ENCODE results near the gene SPPL3. TPM values are rescaled to one million over a fixed set of nuclear protein-coding genes. Genes with fewer than 3 reads are reported as not detected.

The SPPL3 gene
- total RNA-seq, 1 donor from 2014 or later: 10.4 TPM

DNA sequence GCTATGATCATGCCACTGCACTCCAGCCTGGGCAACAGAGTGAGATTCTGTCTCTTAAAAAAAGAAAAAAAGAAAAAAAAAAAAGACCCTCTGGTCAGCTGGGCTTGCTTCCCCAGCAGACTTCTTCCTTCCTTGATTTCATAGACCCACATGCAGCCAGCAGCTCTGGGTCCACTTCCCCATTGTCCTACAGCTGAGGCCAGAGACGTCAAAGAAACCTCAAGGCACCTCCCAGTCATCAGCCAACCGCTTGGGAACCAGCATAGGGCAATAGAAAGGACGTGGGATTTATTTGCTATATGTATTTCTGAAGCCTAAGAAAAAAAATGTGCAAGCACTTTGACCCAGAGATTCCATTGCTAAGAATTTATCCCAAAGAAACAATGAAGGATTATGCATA, 35.4 kb upstream of the SPPL3 start:
- H3K9ac ChIP-seq (ENCODE audit: low read depth in 1 of 3, low read length in 3 of 3): no peak overlapping the region
- no peaks in the 10 kb centered on the region for H3K36me3 ChIP-seq (ENCODE audit: control insufficient read depth in 3 of 3, insufficient read depth in 3 of 3, low read length in 3 of 3)
- H3K9me3 ChIP-seq (ENCODE audit: control insufficient read depth in 3 of 3, low read length in 3 of 3): no peaks in the 10 kb centered on the region
- peaks cover 0 to 2% (median 2%) of the 10 kb centered on the region in 3 donors for H3K27me3 ChIP-seq (ENCODE audit: control insufficient read depth in 3 of 3, insufficient read depth in 3 of 3, low read length in 3 of 3)
- no peak overlapping the region for H3K27ac ChIP-seq (ENCODE audit: low read depth, low read length)
- H3K4me3 ChIP-seq (ENCODE audit: low read length in 3 of 3): no peak overlapping the region
- H3K4me1 ChIP-seq (ENCODE audit: control insufficient read depth in 3 of 3, insufficient read depth in 3 of 3, low read length in 3 of 3): no peaks in the 10 kb centered on the region

DNA sequence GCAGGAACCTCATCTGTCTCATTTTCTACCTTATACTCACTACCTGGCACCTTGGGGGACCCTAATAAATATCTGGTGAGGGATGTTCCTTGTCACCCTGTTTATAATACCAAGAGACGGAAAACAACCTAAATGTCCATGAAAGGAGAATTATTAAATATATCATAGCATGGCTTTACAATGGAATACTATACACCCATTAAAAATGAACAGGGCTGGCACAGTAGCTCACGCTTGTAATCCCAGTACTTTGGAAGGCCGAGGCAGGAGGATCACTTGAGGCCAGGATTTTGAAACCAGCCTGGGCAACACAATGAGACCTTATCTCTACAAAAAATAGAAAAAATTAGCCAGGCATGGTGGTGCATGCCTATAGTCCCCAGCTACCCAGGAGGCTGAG, 34.3 kb upstream of the SPPL3 start:
- Histone ChIP-seq H3K27ac (ENCODE audit: low read depth, low read length) (no peak overlapping the region), H3K4me3 (ENCODE audit: low read length in 3 of 3) (no peak overlapping the region), H3K4me1 (ENCODE audit: control insufficient read depth in 3 of 3, insufficient read depth in 3 of 3, low read length in 3 of 3) (no peaks in the 10 kb centered on the region), H3K27me3 (ENCODE audit: control insufficient read depth in 3 of 3, insufficient read depth in 3 of 3, low read length in 3 of 3) (peaks cover 0 to 2% (median 2%) of the 10 kb centered on the region in 3 donors), H3K36me3 (ENCODE audit: control insufficient read depth in 3 of 3, insufficient read depth in 3 of 3, low read length in 3 of 3) (no peaks in the 10 kb centered on the region), H3K9me3 (ENCODE audit: control insufficient read depth in 3 of 3, low read length in 3 of 3) (no peaks in the 10 kb centered on the region), H3K9ac (ENCODE audit: low read depth in 1 of 3, low read length in 3 of 3) (no peak overlapping the region)

DNA sequence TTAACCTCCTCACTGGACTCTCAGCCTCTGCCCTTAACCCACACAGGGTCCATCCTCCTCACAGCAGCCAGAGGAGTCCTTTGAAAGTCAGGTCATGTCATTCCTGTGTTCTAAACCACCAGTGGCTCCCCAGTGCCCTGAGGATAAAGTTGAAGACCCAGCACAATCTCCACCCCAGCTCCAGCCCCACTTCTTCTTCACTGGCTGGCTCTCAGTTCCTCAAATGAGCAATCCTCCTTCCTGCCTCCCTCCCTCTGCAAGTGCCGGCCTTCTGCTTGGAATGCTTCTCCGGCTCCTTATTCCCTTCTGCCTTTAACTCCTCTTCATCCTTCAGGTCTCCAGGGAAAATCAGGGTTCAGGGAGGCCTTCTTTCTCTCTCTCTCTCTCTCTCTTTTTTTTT, 32.0 kb upstream of the SPPL3 start:
- no peaks in the 10 kb centered on the region for H3K36me3 ChIP-seq (ENCODE audit: control insufficient read depth in 3 of 3, insufficient read depth in 3 of 3, low read length in 3 of 3)
- H3K27me3 ChIP-seq (ENCODE audit: control insufficient read depth in 3 of 3, insufficient read depth in 3 of 3, low read length in 3 of 3): peaks cover 0 to 2% (median 2%) of the 10 kb centered on the region in 3 donors
- H3K4me3 ChIP-seq (ENCODE audit: low read length in 3 of 3): no peak overlapping the region
- H3K27ac ChIP-seq (ENCODE audit: low read depth, low read length): no peak overlapping the region
- H3K9ac ChIP-seq (ENCODE audit: low read depth in 1 of 3, low read length in 3 of 3): no peak overlapping the region
- H3K9me3 ChIP-seq (ENCODE audit: control insufficient read depth in 3 of 3, low read length in 3 of 3): no peaks in the 10 kb centered on the region
- no peaks in the 10 kb centered on the region for H3K4me1 ChIP-seq (ENCODE audit: control insufficient read depth in 3 of 3, insufficient read depth in 3 of 3, low read length in 3 of 3)

DNA sequence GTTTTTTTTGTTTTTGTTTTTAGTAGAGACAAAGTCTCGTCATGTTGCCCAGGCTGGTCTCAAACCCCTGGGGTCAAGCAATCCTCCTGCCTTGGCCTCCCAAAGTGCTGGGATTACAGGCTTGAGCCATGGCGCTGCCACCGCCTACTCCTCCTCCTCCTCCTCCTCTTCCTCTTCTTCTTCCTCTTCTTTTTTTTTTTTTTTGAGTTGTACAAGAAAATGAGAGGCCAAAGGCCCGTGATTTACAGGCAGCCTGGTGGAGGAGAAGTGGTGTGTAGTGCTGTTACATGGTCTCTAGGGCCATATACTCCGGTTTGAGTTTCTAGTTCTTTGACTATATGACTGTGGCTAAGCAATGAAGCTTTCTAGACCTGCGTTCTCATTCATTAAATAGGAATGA, 29.6 kb upstream of the SPPL3 start:
- H3K36me3 ChIP-seq (ENCODE audit: control insufficient read depth in 3 of 3, insufficient read depth in 3 of 3, low read length in 3 of 3): no peaks in the 10 kb centered on the region
- no peak overlapping the region for H3K9ac ChIP-seq (ENCODE audit: low read depth in 1 of 3, low read length in 3 of 3)
- H3K27ac ChIP-seq (ENCODE audit: low read depth, low read length): no peak overlapping the region
- H3K9me3 ChIP-seq (ENCODE audit: control insufficient read depth in 3 of 3, low read length in 3 of 3): no peaks in the 10 kb centered on the region
- H3K4me1 ChIP-seq (ENCODE audit: control insufficient read depth in 3 of 3, insufficient read depth in 3 of 3, low read length in 3 of 3): no peaks in the 10 kb centered on the region
- H3K4me3 ChIP-seq (ENCODE audit: low read length in 3 of 3): no peak overlapping the region
- peaks cover 0 to 2% (median 0%) of the 10 kb centered on the region in 3 donors for H3K27me3 ChIP-seq (ENCODE audit: control insufficient read depth in 3 of 3, insufficient read depth in 3 of 3, low read length in 3 of 3)

DNA sequence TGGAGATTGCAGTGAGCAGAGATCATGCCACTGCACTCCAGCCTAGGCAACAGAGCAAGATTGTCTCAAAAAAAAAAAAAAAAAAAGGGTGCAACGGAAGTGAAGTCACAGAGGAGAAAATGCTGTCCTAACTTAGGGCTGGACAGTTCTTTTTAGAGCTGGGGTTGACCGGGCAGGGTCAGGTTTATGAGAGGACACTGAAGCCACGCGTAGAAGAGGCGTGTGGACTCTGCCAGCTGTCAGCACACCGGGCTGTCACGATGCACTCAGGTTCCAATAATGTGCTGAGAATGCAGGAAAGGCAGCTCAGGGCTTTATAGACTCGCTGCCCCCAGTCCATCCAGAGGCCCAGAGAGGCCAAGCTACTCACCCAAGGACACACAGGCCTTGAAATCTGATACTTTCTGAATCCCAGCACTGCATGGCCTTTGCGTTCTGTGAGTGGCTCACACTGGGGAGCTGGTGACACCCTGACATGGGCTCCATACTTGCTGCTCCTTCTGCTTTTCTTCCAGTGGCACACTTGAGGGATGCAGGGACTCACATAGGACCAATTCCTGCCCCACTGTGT, 28.9 kb upstream of the SPPL3 start:
- Histone ChIP-seq H3K9me3 (ENCODE audit: control insufficient read depth in 3 of 3, low read length in 3 of 3) (no peaks in the 10 kb centered on the region), H3K4me1 (ENCODE audit: control insufficient read depth in 3 of 3, insufficient read depth in 3 of 3, low read length in 3 of 3) (no peaks in the 10 kb centered on the region), H3K36me3 (ENCODE audit: control insufficient read depth in 3 of 3, insufficient read depth in 3 of 3, low read length in 3 of 3) (no peaks in the 10 kb centered on the region), H3K9ac (ENCODE audit: low read depth in 1 of 3, low read length in 3 of 3) (no peak overlapping the region), H3K27ac (ENCODE audit: low read depth, low read length) (no peak overlapping the region), H3K27me3 (ENCODE audit: control insufficient read depth in 3 of 3, insufficient read depth in 3 of 3, low read length in 3 of 3) (peaks cover 0 to 2% (median 0%) of the 10 kb centered on the region in 3 donors), H3K4me3 (ENCODE audit: low read length in 3 of 3) (no peak overlapping the region)

DNA sequence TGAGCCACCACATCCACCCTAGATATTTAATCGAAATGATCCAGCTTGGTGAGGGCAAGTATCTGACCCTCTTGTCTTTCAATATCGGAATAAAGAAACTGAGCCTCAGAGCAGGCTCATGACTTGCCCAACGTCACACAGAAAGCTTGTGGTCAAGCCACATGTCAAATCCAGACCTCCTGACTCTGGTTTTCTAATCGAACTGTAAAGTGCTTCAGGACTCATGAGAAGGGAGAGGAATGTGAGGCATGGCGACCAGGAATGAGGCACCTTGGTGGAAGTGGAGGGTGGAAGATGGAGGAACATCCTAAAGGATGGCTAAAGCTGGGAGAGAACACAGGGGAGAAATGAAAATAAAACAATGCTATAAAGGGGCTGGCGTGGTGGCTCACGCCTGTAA, 27.9 kb upstream of the SPPL3 start:
- Histone ChIP-seq H3K4me1 (ENCODE audit: control insufficient read depth in 3 of 3, insufficient read depth in 3 of 3, low read length in 3 of 3) (no peaks in the 10 kb centered on the region), H3K36me3 (ENCODE audit: control insufficient read depth in 3 of 3, insufficient read depth in 3 of 3, low read length in 3 of 3) (no peaks in the 10 kb centered on the region), H3K4me3 (ENCODE audit: low read length in 3 of 3) (no peak overlapping the region), H3K27ac (ENCODE audit: low read depth, low read length) (no peak overlapping the region), H3K9me3 (ENCODE audit: control insufficient read depth in 3 of 3, low read length in 3 of 3) (no peaks in the 10 kb centered on the region), H3K9ac (ENCODE audit: low read depth in 1 of 3, low read length in 3 of 3) (no peak overlapping the region), H3K27me3 (ENCODE audit: control insufficient read depth in 3 of 3, insufficient read depth in 3 of 3, low read length in 3 of 3) (peaks cover 0 to 2% (median 0%) of the 10 kb centered on the region in 3 donors)

DNA sequence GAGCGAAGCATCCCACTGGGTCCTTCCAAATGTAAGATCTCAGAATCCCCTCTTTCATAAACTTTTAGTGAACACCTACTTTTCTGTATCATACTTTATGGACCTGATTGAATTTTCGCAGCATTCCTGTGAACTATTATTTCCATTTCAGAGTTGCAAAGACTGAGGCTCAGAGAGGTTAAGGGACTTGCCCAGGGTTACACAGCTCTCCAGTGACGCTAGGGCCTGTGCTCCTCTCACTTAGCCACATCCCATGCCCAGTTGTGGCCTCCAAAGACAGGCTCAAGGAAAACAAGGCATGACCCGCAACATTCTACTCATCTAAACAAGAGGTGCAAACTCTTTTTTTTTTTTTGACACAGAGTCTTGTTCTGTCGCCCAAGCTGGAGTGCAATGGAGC, 25.9 kb upstream of the SPPL3 start:
- Histone ChIP-seq H3K4me1 (ENCODE audit: control insufficient read depth in 3 of 3, insufficient read depth in 3 of 3, low read length in 3 of 3) (no peaks in the 10 kb centered on the region), H3K9ac (ENCODE audit: low read depth in 1 of 3, low read length in 3 of 3) (no peak overlapping the region), H3K27me3 (ENCODE audit: control insufficient read depth in 3 of 3, insufficient read depth in 3 of 3, low read length in 3 of 3) (no peaks in the 10 kb centered on the region), H3K27ac (ENCODE audit: low read depth, low read length) (no peak overlapping the region), H3K9me3 (ENCODE audit: control insufficient read depth in 3 of 3, low read length in 3 of 3) (no peaks in the 10 kb centered on the region), H3K36me3 (ENCODE audit: control insufficient read depth in 3 of 3, insufficient read depth in 3 of 3, low read length in 3 of 3) (no peaks in the 10 kb centered on the region), H3K4me3 (ENCODE audit: low read length in 3 of 3) (no peak overlapping the region)

DNA sequence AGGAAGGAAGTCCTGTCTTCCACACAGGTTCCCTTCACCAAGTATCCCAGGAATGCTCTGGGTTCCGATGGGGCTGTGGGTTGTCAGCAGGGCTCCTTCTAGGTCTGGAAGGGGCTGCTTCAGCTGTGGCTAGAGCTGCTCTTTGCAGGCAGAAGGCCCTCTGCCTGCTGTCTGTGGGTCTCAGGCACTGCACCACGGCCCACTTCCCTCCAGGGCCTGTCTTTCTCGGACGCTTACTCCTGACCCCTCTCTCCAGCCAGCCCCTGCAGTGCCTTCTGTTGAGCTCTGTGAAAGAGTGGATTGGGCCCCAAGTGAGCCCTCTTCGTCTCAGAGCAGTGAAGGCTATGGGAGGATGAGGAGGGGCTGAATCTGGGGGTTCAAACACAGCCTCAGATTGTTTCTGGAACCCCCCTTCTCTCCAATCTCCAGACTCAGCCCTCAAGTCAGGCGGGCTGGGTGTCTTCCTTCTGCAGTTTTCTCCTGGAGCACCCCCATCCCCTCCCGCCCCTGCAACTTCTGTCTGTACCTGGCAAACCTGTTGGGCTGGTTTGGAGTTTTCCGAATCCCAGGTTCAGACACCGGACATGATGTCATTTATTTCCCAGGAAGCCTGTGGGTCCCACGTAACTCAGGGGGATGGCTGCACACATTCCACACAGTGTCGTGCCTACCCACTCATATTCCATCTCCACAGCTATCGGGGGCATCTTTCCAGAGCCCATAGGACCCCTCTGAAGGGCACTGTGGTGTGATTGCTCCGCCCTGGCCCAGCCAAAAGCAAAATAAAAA, 24.9 kb upstream of the SPPL3 start:
- Histone ChIP-seq H3K27me3 (ENCODE audit: control insufficient read depth in 3 of 3, insufficient read depth in 3 of 3, low read length in 3 of 3) (no peaks in the 10 kb centered on the region), H3K27ac (ENCODE audit: low read depth, low read length) (no peak overlapping the region), H3K4me1 (ENCODE audit: control insufficient read depth in 3 of 3, insufficient read depth in 3 of 3, low read length in 3 of 3) (no peaks in the 10 kb centered on the region), H3K9ac (ENCODE audit: low read depth in 1 of 3, low read length in 3 of 3) (no peak overlapping the region), H3K4me3 (ENCODE audit: low read length in 3 of 3) (no peak overlapping the region), H3K9me3 (ENCODE audit: control insufficient read depth in 3 of 3, low read length in 3 of 3) (no peaks in the 10 kb centered on the region), H3K36me3 (ENCODE audit: control insufficient read depth in 3 of 3, insufficient read depth in 3 of 3, low read length in 3 of 3) (no peaks in the 10 kb centered on the region)

DNA sequence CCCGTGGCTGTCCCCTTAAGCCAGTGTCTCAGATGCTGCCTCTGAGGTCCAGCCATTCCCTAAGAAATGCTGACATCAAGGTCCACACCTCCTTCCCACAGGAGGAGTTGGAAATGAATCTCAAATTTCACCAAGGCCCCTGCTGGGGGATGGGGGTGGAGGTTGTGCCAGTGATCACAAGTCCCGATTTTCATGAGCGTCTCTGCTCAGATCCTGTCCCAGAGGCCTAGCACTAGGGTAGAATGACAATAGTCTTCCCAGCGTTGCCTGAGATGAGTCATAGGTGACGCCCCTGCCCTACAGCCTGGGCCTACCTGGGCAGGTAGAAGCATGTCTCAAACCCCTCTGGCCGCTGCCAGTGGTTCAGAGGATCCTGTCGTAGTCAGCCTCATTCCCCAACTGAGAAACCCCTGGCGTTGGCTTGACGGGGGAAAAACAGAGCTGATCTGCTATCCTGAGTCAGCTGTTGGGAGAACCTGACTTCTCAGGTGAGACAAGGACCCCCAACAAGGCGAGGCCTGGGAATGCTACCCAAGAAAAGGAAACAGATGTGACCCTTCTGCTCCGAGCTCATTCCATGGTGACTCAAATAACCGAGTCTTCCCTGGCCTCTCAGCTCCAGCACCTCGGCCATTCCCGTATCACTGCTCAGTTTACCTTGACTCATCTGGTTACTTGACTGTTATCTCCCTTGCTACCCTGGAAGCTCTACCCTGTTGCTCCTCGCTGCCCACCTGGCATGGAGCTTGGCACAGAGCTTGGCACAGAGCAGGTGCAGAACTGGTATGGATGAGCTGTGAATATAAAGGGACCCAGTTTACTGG, 21.8 kb upstream of the SPPL3 start:
- Histone ChIP-seq H3K4me3 (ENCODE audit: low read length in 3 of 3) (no peak overlapping the region), H3K27me3 (ENCODE audit: control insufficient read depth in 3 of 3, insufficient read depth in 3 of 3, low read length in 3 of 3) (no peaks in the 10 kb centered on the region), H3K4me1 (ENCODE audit: control insufficient read depth in 3 of 3, insufficient read depth in 3 of 3, low read length in 3 of 3) (no peaks in the 10 kb centered on the region), H3K9ac (ENCODE audit: low read depth in 1 of 3, low read length in 3 of 3) (no peak overlapping the region), H3K36me3 (ENCODE audit: control insufficient read depth in 3 of 3, insufficient read depth in 3 of 3, low read length in 3 of 3) (no peaks in the 10 kb centered on the region), H3K27ac (ENCODE audit: low read depth, low read length) (no peak overlapping the region), H3K9me3 (ENCODE audit: control insufficient read depth in 3 of 3, low read length in 3 of 3) (no peaks in the 10 kb centered on the region)

DNA sequence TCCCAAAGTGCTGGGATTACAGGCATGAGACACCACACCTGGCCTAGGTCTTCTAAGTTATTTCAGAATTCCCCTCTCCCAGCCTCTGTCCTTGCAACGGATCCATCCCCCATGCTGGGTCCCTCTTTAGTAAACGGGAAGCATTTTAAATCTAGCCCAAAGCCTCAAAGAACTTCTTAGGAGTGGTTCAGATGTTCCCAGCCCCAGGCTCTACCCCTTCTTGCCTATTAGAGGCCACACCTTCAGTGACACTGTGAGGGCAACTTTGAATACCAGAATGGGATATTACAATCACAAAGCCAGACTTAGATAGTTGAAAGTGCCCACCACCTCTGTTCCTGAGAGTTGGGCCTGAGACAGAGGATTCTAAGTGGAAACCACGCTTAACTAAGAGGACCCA, 18.1 kb upstream of the SPPL3 start:
- Histone ChIP-seq H3K9me3 (ENCODE audit: control insufficient read depth in 3 of 3, low read length in 3 of 3) (no peaks in the 10 kb centered on the region), H3K36me3 (ENCODE audit: control insufficient read depth in 3 of 3, insufficient read depth in 3 of 3, low read length in 3 of 3) (no peaks in the 10 kb centered on the region), H3K27ac (ENCODE audit: low read depth, low read length) (no peak overlapping the region), H3K9ac (ENCODE audit: low read depth in 1 of 3, low read length in 3 of 3) (no peak overlapping the region), H3K27me3 (ENCODE audit: control insufficient read depth in 3 of 3, insufficient read depth in 3 of 3, low read length in 3 of 3) (no peaks in the 10 kb centered on the region), H3K4me1 (ENCODE audit: control insufficient read depth in 3 of 3, insufficient read depth in 3 of 3, low read length in 3 of 3) (no peaks in the 10 kb centered on the region), H3K4me3 (ENCODE audit: low read length in 3 of 3) (no peak overlapping the region)
